Measurements from ENCODE around the gene NEAT1.

DNA sequence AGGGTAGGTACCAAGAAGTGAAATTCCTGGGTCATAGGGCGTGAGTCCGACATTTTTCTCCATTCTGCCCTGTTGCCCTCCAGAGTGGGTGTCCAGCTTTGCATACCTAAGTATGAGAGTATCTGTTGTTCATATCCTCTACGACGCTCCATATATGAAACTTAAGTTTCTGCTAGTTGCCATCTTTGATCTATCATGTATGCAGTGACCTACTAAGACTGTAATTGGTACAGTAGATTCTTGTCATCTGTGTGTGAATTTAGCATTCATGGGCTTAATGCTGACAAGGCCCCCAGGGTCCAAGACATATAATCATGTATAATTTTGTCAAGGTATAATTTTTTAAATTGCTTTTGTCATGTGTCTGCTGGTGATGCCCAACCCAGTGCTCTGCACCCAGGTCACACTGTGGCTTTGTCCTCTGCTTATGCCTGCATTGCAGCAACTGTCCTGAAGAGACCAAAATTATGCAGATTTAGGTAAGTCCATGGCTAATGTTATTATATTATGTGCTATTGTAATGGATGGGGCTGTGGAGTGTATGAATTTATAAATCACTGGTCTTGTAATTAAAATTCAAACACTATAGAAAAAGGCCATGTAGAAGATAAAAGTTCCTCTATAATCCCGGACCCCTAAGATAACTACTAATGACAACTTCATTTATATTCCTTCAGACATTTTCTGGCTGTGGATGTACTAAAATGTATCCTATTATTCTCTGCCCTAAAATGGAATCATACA is 12.2 kb downstream of the NEAT1 start:
- TF ChIP-seq GATA2 (IDR thresholded peaks at IDR 0.05; ENCODE audit: low read depth, low read length) (no peak), GATA3 (IDR thresholded peaks at IDR 0.05; ENCODE audit: low read depth, low read length) (no peak)
